RWPE2 (cell line): ENCODE measurements around the gene ANKDD1B.
"Not testable (repeated sequence)": the region's sequence is repeated elsewhere in the genome, so short reads cannot be mapped to it uniquely, and the experiment has no call there.

Experiments used
- ATAC-seq: fragments of 200-7000 bp; cut with Tn5 transposase; 3 replicates; pipeline ENCODE4 v1.9.1; 2021; ENCODE audit warnings: low read depth
- DNase-seq: peaks from one replicate; pipeline ENCODE4 v3.0.0-alpha.2; 2020; ENCODE audit warnings: low spot score
- H3K27ac ChIP-seq: fragments of 450-650 bp; 2 replicates; pipeline ENCODE4 v1.5.1; 2017; ENCODE audit warnings: mild to moderate bottlenecking; ENCODE audit not compliant: poor library complexity, severe bottlenecking
- H3K27me3 ChIP-seq: fragments of 250-450 bp; sonication (Bioruptor Pico); 2 replicates; pipeline ENCODE4 v1.5.1; 2021; ENCODE audit warnings: mild to moderate bottlenecking, moderate library complexity; ENCODE audit not compliant: insufficient read depth, poor library complexity, severe bottlenecking
- H3K36me3 ChIP-seq: fragments of 250-450 bp; sonication (Bioruptor Pico); 2 replicates; pipeline ENCODE4 v1.5.1; 2020; ENCODE audit warnings: low read depth, mild to moderate bottlenecking, moderate library complexity
- H3K4me1 ChIP-seq: fragments of 250-450 bp; sonication (Bioruptor Pico); 2 replicates; pipeline ENCODE4 v1.5.1; 2021; ENCODE audit warnings: mild to moderate bottlenecking, moderate library complexity; ENCODE audit not compliant: insufficient read depth, poor library complexity, severe bottlenecking
- H3K4me3 ChIP-seq: fragments of 250-450 bp; sonication (Bioruptor Pico); 2 replicates; pipeline ENCODE4 v1.5.1; 2021; ENCODE audit warnings: mild to moderate bottlenecking, moderate library complexity; ENCODE audit not compliant: severe bottlenecking
- H3K9me3 ChIP-seq: fragments of 250-450 bp; sonication (Bioruptor Pico); 2 replicates; pipeline ENCODE4 v1.5.1; 2021; ENCODE audit warnings: mild to moderate bottlenecking, moderate library complexity; ENCODE audit not compliant: severe bottlenecking
- CTCF ChIP-seq: fragments of 450-650 bp; IDR thresholded peaks from one replicate; pipeline ENCODE4 v1.5.1; 2017; ENCODE audit warnings: mild to moderate bottlenecking, moderate library complexity; ENCODE audit not compliant: poor library complexity, severe bottlenecking

Gene ANKDD1B

DNA sequence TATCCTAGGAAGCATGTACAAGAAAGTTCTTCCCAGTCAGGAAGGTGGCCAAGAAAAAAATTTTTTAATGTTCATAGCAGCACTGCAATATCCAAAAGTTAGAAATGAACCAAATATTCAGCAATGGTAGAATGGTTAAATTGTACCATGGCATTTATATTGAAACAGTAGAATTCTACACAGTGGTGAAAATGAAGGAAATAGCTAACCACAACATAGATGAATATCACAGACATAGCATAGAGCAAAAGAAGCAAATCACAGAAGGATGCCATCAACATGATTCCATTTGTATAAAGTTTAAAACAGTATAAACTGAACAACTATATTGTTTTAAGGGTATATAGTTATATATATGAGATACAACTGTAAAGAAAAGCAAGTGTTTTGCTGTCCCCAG is 10.7 kb upstream of the ANKDD1B start:
- Histone ChIP-seq H3K4me1 (no peaks in the 10 kb centered on the region), H3K9me3 (no peaks in the 10 kb centered on the region), H3K27me3 (no peaks in the 10 kb centered on the region), H3K27ac (no peak overlapping the region), H3K4me3 (no peak overlapping the region), H3K36me3 (peaks cover 30% of the 10 kb centered on the region)
- TF ChIP-seq CTCF = no peak
- DNase-seq (no peak), ATAC-seq (no peak)

DNA sequence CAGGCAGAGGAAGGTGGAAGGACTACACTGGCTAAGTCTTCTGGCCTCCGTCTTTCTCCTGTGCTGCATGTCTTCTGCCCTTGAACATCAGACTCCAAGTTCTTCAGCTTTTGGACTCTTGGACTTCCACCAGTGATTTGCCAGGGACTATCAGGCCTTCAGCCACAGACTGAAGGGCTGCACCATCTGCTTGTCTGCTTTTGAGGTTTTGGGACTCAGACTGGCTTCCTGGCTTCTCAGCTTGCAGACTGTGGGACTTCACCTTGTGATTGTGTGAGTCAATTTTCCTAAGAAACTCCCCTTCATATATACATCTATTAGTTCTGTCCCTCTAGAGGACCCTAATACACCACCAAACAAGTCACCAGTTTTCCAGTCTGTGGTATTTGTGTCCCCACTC is 9.7 kb upstream of the ANKDD1B start:
- no peak for TF ChIP-seq CTCF
- no peaks in the 10 kb centered on the region for H3K9me3 ChIP-seq
- H3K27me3 ChIP-seq = no peaks in the 10 kb centered on the region
- ATAC-seq (no peak), DNase-seq (no peak)
- H3K4me1 ChIP-seq = no peaks in the 10 kb centered on the region
- no peak overlapping the region for H3K27ac ChIP-seq
- H3K4me3 ChIP-seq = no peak overlapping the region
- peaks cover 24% of the 10 kb centered on the region for H3K36me3 ChIP-seq

DNA sequence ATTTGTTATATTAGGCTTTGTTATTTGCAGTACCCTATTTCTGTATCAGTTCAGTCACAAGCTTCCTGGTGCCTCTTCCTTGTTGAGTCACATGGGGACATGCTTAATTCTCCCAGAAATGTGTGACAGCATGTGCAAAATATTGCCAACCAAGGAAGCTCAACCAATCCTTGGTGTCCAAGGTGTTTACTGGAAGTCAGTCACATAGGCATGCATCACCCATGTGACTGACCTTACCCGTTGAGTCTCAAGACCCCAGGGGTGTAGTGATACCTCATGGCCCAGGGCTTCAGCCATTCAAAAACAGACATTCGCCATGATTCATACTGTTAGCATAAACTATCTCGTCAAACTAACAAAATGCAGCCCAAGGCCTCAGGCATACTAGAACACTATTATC is 9.3 kb upstream of the ANKDD1B start:
- H3K27me3 ChIP-seq = no peaks in the 10 kb centered on the region
- no peak for TF ChIP-seq CTCF
- H3K9me3 ChIP-seq = no peaks in the 10 kb centered on the region
- H3K4me3 ChIP-seq = no peak overlapping the region
- ATAC-seq (peak; percentile 26; the same call in 1 of the 3 replicates), DNase-seq (no peak)
- peaks cover 20% of the 10 kb centered on the region for H3K36me3 ChIP-seq
- no peak overlapping the region for H3K27ac ChIP-seq
- H3K4me1 ChIP-seq = no peaks in the 10 kb centered on the region

DNA sequence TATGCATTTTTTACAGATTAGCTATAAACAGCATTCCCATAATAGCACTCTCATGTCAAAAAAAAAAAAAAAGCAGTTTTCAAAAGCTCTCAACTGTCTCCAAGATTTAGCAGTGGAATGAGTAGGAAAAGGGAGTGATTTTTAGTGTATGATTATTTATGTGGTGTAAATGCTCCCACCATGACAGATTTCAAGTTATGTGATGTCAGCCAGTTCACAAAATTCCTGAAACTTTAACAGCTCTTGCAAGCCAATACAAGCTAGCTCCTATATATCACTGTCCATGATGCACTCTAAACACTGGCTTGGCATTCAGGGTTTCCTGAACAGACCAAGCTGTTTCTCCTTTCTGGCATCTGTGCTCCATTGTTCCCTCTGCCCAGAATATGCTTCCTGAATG is 7.9 kb upstream of the ANKDD1B start:
- Histone ChIP-seq H3K36me3 (peaks cover 10% of the 10 kb centered on the region), H3K4me3 (no peak overlapping the region), H3K27me3 (no peaks in the 10 kb centered on the region), H3K4me1 (no peaks in the 10 kb centered on the region), H3K27ac (peak overlapping the region; percentile 2), H3K9me3 (no peaks in the 10 kb centered on the region)
- no peak for DNase-seq
- ATAC-seq = peak; percentile 49; the same call in 2 of the 3 replicates
- no peak for TF ChIP-seq CTCF

DNA sequence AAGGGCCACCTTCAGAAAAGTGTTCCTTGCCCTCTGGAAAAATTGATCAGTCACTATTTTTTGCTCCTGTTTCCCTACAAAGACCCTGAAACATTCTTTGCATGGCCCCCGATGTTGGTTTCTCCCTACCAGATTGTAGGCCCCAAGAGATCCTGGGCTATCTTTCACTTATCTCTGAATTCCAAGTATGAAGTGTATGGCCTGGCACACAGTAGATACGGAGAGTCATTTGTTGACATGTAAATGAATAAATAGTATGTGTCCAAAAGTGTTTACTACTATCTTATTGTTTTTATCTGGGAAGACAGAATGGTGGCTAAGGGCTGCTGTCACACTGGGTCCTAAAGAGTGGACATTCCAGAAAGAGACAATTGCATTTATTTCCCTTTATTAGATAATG is 7.4 kb upstream of the ANKDD1B start:
- no peak for ATAC-seq
- no peak for TF ChIP-seq CTCF
- no peaks in the 10 kb centered on the region for H3K4me1 ChIP-seq
- H3K4me3 ChIP-seq = no peak overlapping the region
- no peaks in the 10 kb centered on the region for H3K27me3 ChIP-seq
- DNase-seq = no peak
- H3K9me3 ChIP-seq = no peaks in the 10 kb centered on the region
- peak overlapping the region; percentile 2 for H3K27ac ChIP-seq
- H3K36me3 ChIP-seq = peaks cover 10% of the 10 kb centered on the region

DNA sequence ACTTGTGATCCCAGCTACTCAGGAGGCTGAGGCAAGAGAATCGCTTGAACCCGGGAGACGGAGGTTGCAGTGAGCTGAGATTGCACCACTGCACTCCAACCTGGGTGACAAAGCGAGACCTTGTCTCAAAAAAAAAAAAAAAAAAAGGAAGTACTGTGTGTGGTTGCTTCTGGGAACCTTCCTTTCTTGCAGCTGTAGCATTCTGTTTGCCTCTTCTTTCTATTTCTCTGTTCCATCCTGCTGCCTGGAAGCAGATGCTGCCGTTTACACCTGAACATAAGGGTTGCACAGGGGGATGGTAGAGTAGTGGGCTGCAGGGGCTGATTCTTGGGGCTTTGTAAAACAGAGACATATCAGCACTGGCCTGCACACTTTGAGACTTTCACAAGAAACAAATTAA is 3.9 kb upstream of the ANKDD1B start:
- not testable (repeated sequence) for H3K4me3 ChIP-seq, H3K4me1 ChIP-seq, H3K36me3 ChIP-seq, ATAC-seq, H3K27ac ChIP-seq, DNase-seq, H3K9me3 ChIP-seq, H3K27me3 ChIP-seq
